Measurements from ENCODE around the gene ATRNL1. TPM values are rescaled to one million over a fixed set of nuclear protein-coding genes. Genes with fewer than 3 reads are reported as not detected.

The ATRNL1 gene
- total and polyA plus RNA-seq, 7 experiments from 2014 or later: 0.46 to 1.0 TPM; not detected in 5

- Histone ChIP-seq H3K27ac (ENCODE audit: low read depth, low read length) (no peak overlapping the region), H3K36me3 (ENCODE audit: control insufficient read depth in 2 of 3, insufficient read depth in 3 of 3, low read length in 3 of 3) (no peaks in the 10 kb centered on the region), H3K4me3 (ENCODE audit: low read length) (no peak overlapping the region), H3K9me3 (ENCODE audit: control insufficient read depth in 2 of 3, low read length in 3 of 3) (no peaks in the 10 kb centered on the region), H3K27me3 (ENCODE audit: control insufficient read depth in 2 of 2, insufficient read depth in 2 of 2, low read length in 2 of 2) (no peaks in the 10 kb centered on the region), H3K4me1 (ENCODE audit: control insufficient read depth in 2 of 2, insufficient read depth in 2 of 2, low read length in 2 of 2) (no peaks in the 10 kb centered on the region)
- H3K9me3 Mint-ChIP-seq: no peaks in the 10 kb centered on the region
- H3K36me3 Mint-ChIP-seq: no peaks in the 10 kb centered on the region
- intact Hi-C loops (cut with micrococcal nuclease): no loop called here
- POLR2A ChIA-PET: no interaction called here
- H3K27ac Mint-ChIP-seq: no peak overlapping the region
- H3K4me3 Mint-ChIP-seq: no peak overlapping the region
- CTCF ChIA-PET: no interaction called here
- ATAC-seq (no peak), DNase-seq (no peak)
- peaks cover 0 to 18% (median 9%) of the 10 kb centered on the region in 5 donors for H3K27me3 Mint-ChIP-seq
- H3K4me1 Mint-ChIP-seq: no peaks in the 10 kb centered on the region
These were observed 43.8 kb upstream of the ATRNL1 start for GRCh38 chr10:115049318-115049717.

DNA sequence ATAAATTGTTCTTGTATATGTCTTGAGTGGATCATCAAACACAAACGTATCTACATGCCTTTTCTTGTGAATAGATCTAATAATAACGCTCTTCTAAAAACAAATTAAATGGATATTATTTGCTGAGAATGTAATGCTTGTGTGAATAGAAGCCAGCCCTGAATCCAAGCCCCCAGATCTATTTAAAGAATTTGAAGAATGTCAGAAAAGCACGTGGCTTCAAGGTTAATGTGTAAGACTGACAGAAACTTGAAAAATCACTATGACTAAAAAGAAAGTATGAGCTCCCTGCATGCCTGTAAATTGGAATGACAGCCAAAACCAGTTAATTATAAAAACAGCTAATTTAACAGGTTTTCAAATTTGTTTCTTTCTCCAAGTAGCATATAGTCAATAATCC lies 43.2 kb upstream of the ATRNL1 start:
- Mint-ChIP-seq H3K4me1 (no peaks in the 10 kb centered on the region), H3K27me3 (peaks cover 0 to 12% (median 3%) of the 10 kb centered on the region in 5 donors), H3K36me3 (no peaks in the 10 kb centered on the region), H3K27ac (no peak overlapping the region), H3K4me3 (no peak overlapping the region), H3K9me3 (no peaks in the 10 kb centered on the region)
- H3K4me1 ChIP-seq (ENCODE audit: control insufficient read depth in 2 of 2, insufficient read depth in 2 of 2, low read length in 2 of 2): no peaks in the 10 kb centered on the region
- ChIA-PET POLR2A (no interaction called here), CTCF (no interaction called here)
- no peaks in the 10 kb centered on the region for H3K27me3 ChIP-seq (ENCODE audit: control insufficient read depth in 2 of 2, insufficient read depth in 2 of 2, low read length in 2 of 2)
- H3K27ac ChIP-seq (ENCODE audit: low read depth, low read length): no peak overlapping the region
- ATAC-seq (no peak), DNase-seq (no peak)
- no peak overlapping the region for H3K4me3 ChIP-seq (ENCODE audit: low read length)
- intact Hi-C loops (cut with micrococcal nuclease): no loop called here
- no peaks in the 10 kb centered on the region for H3K36me3 ChIP-seq (ENCODE audit: control insufficient read depth in 2 of 3, insufficient read depth in 3 of 3, low read length in 3 of 3)
- no peaks in the 10 kb centered on the region for H3K9me3 ChIP-seq (ENCODE audit: control insufficient read depth in 2 of 3, low read length in 3 of 3)

GRCh38 chr10:115050375-115051010 lies 42.7 kb upstream of the ATRNL1 start:
- intact Hi-C loops (cut with micrococcal nuclease): no loop called here
- H3K4me1 ChIP-seq (ENCODE audit: control insufficient read depth in 2 of 2, insufficient read depth in 2 of 2, low read length in 2 of 2): no peaks in the 10 kb centered on the region
- DNase-seq (no peak), ATAC-seq (no peak)
- H3K36me3 ChIP-seq (ENCODE audit: control insufficient read depth in 2 of 3, insufficient read depth in 3 of 3, low read length in 3 of 3): no peaks in the 10 kb centered on the region
- Mint-ChIP-seq H3K36me3 (no peaks in the 10 kb centered on the region), H3K4me1 (no peaks in the 10 kb centered on the region), H3K9me3 (no peaks in the 10 kb centered on the region), H3K4me3 (no peak overlapping the region), H3K27me3 (peaks cover 0 to 12% (median 0%) of the 10 kb centered on the region in 5 donors), H3K27ac (no peak overlapping the region)
- CTCF ChIA-PET: no interaction called here
- H3K9me3 ChIP-seq (ENCODE audit: control insufficient read depth in 2 of 3, low read length in 3 of 3): no peaks in the 10 kb centered on the region
- H3K4me3 ChIP-seq (ENCODE audit: low read length): no peak overlapping the region
- no peak overlapping the region for H3K27ac ChIP-seq (ENCODE audit: low read depth, low read length)
- POLR2A ChIA-PET: no interaction called here
- no peaks in the 10 kb centered on the region for H3K27me3 ChIP-seq (ENCODE audit: control insufficient read depth in 2 of 2, insufficient read depth in 2 of 2, low read length in 2 of 2)

- intact Hi-C loops (cut with micrococcal nuclease): no loop called here
- CTCF ChIA-PET: no interaction called here
These were observed 41.9 kb upstream of the ATRNL1 start for GRCh38 chr10:115051216-115051615.

DNA sequence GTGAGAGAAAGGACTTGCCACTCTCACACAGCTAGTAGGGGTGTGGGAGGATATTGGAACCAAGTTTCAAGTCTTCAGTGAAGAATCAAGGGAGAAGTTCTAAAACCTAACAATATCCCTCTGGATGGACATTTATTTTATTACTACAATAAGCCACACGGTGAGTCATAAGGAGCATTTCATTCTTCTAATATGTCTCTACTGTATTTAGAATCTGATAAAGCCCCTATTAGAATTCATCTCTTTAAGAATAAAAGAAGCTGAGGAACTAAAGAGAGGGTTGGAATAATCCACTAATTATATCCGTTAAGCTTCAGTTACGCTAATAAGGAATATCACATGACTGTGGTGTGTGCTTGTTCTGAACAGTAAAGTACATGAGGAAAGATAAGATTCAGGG lies 40.9 kb upstream of the ATRNL1 start:
- intact Hi-C loops (cut with micrococcal nuclease): no loop called here
- Mint-ChIP-seq H3K27ac (no peak overlapping the region), H3K4me3 (no peak overlapping the region), H3K4me1 (no peaks in the 10 kb centered on the region), H3K9me3 (no peaks in the 10 kb centered on the region), H3K36me3 (no peaks in the 10 kb centered on the region), H3K27me3 (peaks cover 0 to 12% (median 1%) of the 10 kb centered on the region in 5 donors)
- ChIA-PET POLR2A (no interaction called here), CTCF (no interaction called here)
- Histone ChIP-seq H3K27me3 (ENCODE audit: control insufficient read depth in 2 of 2, insufficient read depth in 2 of 2, low read length in 2 of 2) (no peaks in the 10 kb centered on the region), H3K36me3 (ENCODE audit: control insufficient read depth in 2 of 3, insufficient read depth in 3 of 3, low read length in 3 of 3) (no peaks in the 10 kb centered on the region), H3K27ac (ENCODE audit: low read depth, low read length) (no peak overlapping the region), H3K4me1 (ENCODE audit: control insufficient read depth in 2 of 2, insufficient read depth in 2 of 2, low read length in 2 of 2) (no peaks in the 10 kb centered on the region), H3K4me3 (ENCODE audit: low read length) (no peak overlapping the region), H3K9me3 (ENCODE audit: control insufficient read depth in 2 of 3, low read length in 3 of 3) (no peaks in the 10 kb centered on the region)
- DNase-seq (no peak), ATAC-seq (no peak)

More at GRCh38 chr10:115051216-115051615, 41.9 kb upstream of the ATRNL1 start:
- H3K4me3 ChIP-seq (ENCODE audit: low read length): no peak overlapping the region
- Mint-ChIP-seq H3K9me3 (no peaks in the 10 kb centered on the region), H3K4me1 (no peaks in the 10 kb centered on the region), H3K27ac (no peak overlapping the region), H3K27me3 (peaks cover 0 to 12% (median 0%) of the 10 kb centered on the region in 5 donors), H3K4me3 (no peak overlapping the region), H3K36me3 (no peaks in the 10 kb centered on the region)
- H3K4me1 ChIP-seq (ENCODE audit: control insufficient read depth in 2 of 2, insufficient read depth in 2 of 2, low read length in 2 of 2): no peaks in the 10 kb centered on the region
- H3K27ac ChIP-seq (ENCODE audit: low read depth, low read length): no peak overlapping the region
- POLR2A ChIA-PET: no interaction called here
- no peaks in the 10 kb centered on the region for H3K27me3 ChIP-seq (ENCODE audit: control insufficient read depth in 2 of 2, insufficient read depth in 2 of 2, low read length in 2 of 2)
- H3K36me3 ChIP-seq (ENCODE audit: control insufficient read depth in 2 of 3, insufficient read depth in 3 of 3, low read length in 3 of 3): no peaks in the 10 kb centered on the region
- H3K9me3 ChIP-seq (ENCODE audit: control insufficient read depth in 2 of 3, low read length in 3 of 3): no peaks in the 10 kb centered on the region
- ATAC-seq: no peak
- DNase-seq: no peak

GRCh38 chr10:115052728-115053127 lies 40.4 kb upstream of the ATRNL1 start:
- H3K27ac ChIP-seq (ENCODE audit: low read depth, low read length): no peak overlapping the region
- no peaks in the 10 kb centered on the region for H3K4me1 Mint-ChIP-seq
- no peaks in the 10 kb centered on the region for H3K27me3 ChIP-seq (ENCODE audit: control insufficient read depth in 2 of 2, insufficient read depth in 2 of 2, low read length in 2 of 2)
- CTCF ChIA-PET: no interaction called here
- H3K27me3 Mint-ChIP-seq: peaks cover 0 to 11% (median 4%) of the 10 kb centered on the region in 5 donors
- H3K36me3 ChIP-seq (ENCODE audit: control insufficient read depth in 2 of 3, insufficient read depth in 3 of 3, low read length in 3 of 3): no peaks in the 10 kb centered on the region
- H3K4me3 ChIP-seq (ENCODE audit: low read length): no peak overlapping the region
- intact Hi-C loops (cut with micrococcal nuclease): no loop called here
- H3K36me3 Mint-ChIP-seq: no peaks in the 10 kb centered on the region
- H3K4me3 Mint-ChIP-seq: no peak overlapping the region
- no peak for DNase-seq
- no peak for ATAC-seq
- no peaks in the 10 kb centered on the region for H3K4me1 ChIP-seq (ENCODE audit: control insufficient read depth in 2 of 2, insufficient read depth in 2 of 2, low read length in 2 of 2)
- POLR2A ChIA-PET: no interaction called here
- no peak overlapping the region for H3K27ac Mint-ChIP-seq
- H3K9me3 ChIP-seq (ENCODE audit: control insufficient read depth in 2 of 3, low read length in 3 of 3): no peaks in the 10 kb centered on the region
- H3K9me3 Mint-ChIP-seq: no peaks in the 10 kb centered on the region

GRCh38 chr10:115056186-115056585 lies 37.0 kb upstream of the ATRNL1 start:
- DNase-seq: no peak
- H3K4me1 ChIP-seq (ENCODE audit: control insufficient read depth in 2 of 2, insufficient read depth in 2 of 2, low read length in 2 of 2): no peaks in the 10 kb centered on the region
- Mint-ChIP-seq H3K9me3 (no peaks in the 10 kb centered on the region), H3K4me1 (no peaks in the 10 kb centered on the region), H3K36me3 (no peaks in the 10 kb centered on the region), H3K27me3 (peaks cover 3 to 18% (median 17%) of the 10 kb centered on the region in 5 donors), H3K4me3 (no peak overlapping the region), H3K27ac (peak overlapping the region in 1 of 9 donors; percentile 37)
- H3K9me3 ChIP-seq (ENCODE audit: control insufficient read depth in 2 of 3, low read length in 3 of 3): no peaks in the 10 kb centered on the region
- H3K27me3 ChIP-seq (ENCODE audit: control insufficient read depth in 2 of 2, insufficient read depth in 2 of 2, low read length in 2 of 2): peaks cover 0 to 4% of the 10 kb centered on the region in 2 donors
- H3K27ac ChIP-seq (ENCODE audit: low read depth, low read length): no peak overlapping the region
- intact Hi-C loops (cut with micrococcal nuclease): no loop called here
- no peak overlapping the region for H3K4me3 ChIP-seq (ENCODE audit: low read length)
- ChIA-PET CTCF (no interaction called here), POLR2A (no interaction called here)
- no peaks in the 10 kb centered on the region for H3K36me3 ChIP-seq (ENCODE audit: control insufficient read depth in 2 of 3, insufficient read depth in 3 of 3, low read length in 3 of 3)
- no peak for ATAC-seq
